ENCODE measurements around the gene CTBP2. TPM values are rescaled to one million over a fixed set of nuclear protein-coding genes. Genes with fewer than 3 reads are reported as not detected.

CTBP2 gene
- total and polyA plus RNA-seq, 4 donors = 32.4 to 85.7 (median 68.7) TPM

GRCh38 chr10:125037145-125037877 is 123.1 kb downstream of the CTBP2 start:
- Histone ChIP-seq H3K9me3 (ENCODE audit: control insufficient read depth, low read length) (no peaks in the 10 kb centered on the region), H3K27me3 (ENCODE audit: control insufficient read depth in 1 of 2, insufficient read depth in 2 of 2, low read length in 1 of 2) (no peaks in the 10 kb centered on the region), H3K4me1 (ENCODE audit: control insufficient read depth in 1 of 2, insufficient read depth in 2 of 2, low read length in 2 of 2) (peaks cover 4 to 8% of the 10 kb centered on the region in 2 donors), H3K4me3 (ENCODE audit: low read length in 2 of 2) (no peak overlapping the region), H3K27ac (ENCODE audit: low read depth in 1 of 2, low read length in 2 of 2) (no peak overlapping the region), H3K36me3 (ENCODE audit: control insufficient read depth in 1 of 2, insufficient read depth in 2 of 2, low read length in 1 of 2) (no peaks in the 10 kb centered on the region)
- WGBS, 2 donors = 64 to 68% methylated on average over 8 of the region's 8 CpGs
- intact Hi-C loops (cut with DNase I) = no loop called here
- ATAC-seq (ENCODE audit: low FRiP score) (peak; percentile 28), DNase-seq (peak; percentile 57 to 84)

GRCh38 chr10:125035588-125036295 is 124.6 kb downstream of the CTBP2 start:
- Histone ChIP-seq H3K36me3 (ENCODE audit: control insufficient read depth in 1 of 2, insufficient read depth in 2 of 2, low read length in 1 of 2) (no peaks in the 10 kb centered on the region), H3K4me3 (ENCODE audit: low read length in 2 of 2) (no peak overlapping the region), H3K4me1 (ENCODE audit: control insufficient read depth in 1 of 2, insufficient read depth in 2 of 2, low read length in 2 of 2) (peaks cover 4 to 8% of the 10 kb centered on the region in 2 donors), H3K27me3 (ENCODE audit: control insufficient read depth in 1 of 2, insufficient read depth in 2 of 2, low read length in 1 of 2) (no peaks in the 10 kb centered on the region), H3K9me3 (ENCODE audit: control insufficient read depth, low read length) (no peaks in the 10 kb centered on the region), H3K27ac (ENCODE audit: low read depth in 1 of 2, low read length in 2 of 2) (peak overlapping the region in 1 of 2 donors; percentile 31)
- intact Hi-C loops (cut with DNase I) = no loop called here
- DNase-seq (no peak), ATAC-seq (ENCODE audit: low FRiP score) (no peak)
- 42 to 44% methylated on average over 7 of the region's 7 CpGs for WGBS, 2 donors

- DNase-seq = no peak
- intact Hi-C loops (cut with DNase I) = no loop called here
- 9 to 14% methylated on average over 11 of the region's 11 CpGs for WGBS, 2 donors
- H3K4me3 ChIP-seq (ENCODE audit: low read length in 2 of 2) = no peak overlapping the region
- peaks cover 4 to 8% of the 10 kb centered on the region in 2 donors for H3K4me1 ChIP-seq (ENCODE audit: control insufficient read depth in 1 of 2, insufficient read depth in 2 of 2, low read length in 2 of 2)
- no peaks in the 10 kb centered on the region for H3K9me3 ChIP-seq (ENCODE audit: control insufficient read depth, low read length)
- H3K27me3 ChIP-seq (ENCODE audit: control insufficient read depth in 1 of 2, insufficient read depth in 2 of 2, low read length in 1 of 2) = no peaks in the 10 kb centered on the region
- no peaks in the 10 kb centered on the region for H3K36me3 ChIP-seq (ENCODE audit: control insufficient read depth in 1 of 2, insufficient read depth in 2 of 2, low read length in 1 of 2)
- peak overlapping the region in 1 of 2 donors; percentile 31 for H3K27ac ChIP-seq (ENCODE audit: low read depth in 1 of 2, low read length in 2 of 2)
- ATAC-seq (ENCODE audit: low FRiP score) = no peak
Measured at GRCh38 chr10:125035136-125035535, 125.2 kb downstream of the CTBP2 start.

DNA sequence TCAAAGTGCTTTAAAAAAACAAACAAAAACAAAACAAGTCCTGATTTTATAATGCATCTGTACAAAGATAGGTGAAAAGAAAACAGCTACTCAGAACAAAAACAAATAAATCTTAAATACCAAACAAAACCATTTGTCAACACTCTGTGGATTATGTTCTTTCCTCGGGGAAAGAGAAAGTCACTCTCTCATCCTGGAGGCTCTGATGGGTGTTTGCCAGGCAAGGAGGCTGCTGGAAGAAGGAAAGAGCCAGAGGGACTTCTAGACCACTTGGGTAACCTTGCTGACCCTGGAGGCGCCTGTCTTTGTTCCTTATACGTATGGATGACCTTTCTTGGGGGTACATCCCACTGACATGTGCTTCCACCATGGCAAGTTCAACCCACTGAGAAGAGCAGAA is 125.7 kb downstream of the CTBP2 start:
- Histone ChIP-seq H3K27me3 (ENCODE audit: control insufficient read depth in 1 of 2, insufficient read depth in 2 of 2, low read length in 1 of 2) (no peaks in the 10 kb centered on the region), H3K4me1 (ENCODE audit: control insufficient read depth in 1 of 2, insufficient read depth in 2 of 2, low read length in 2 of 2) (peaks cover 4 to 10% of the 10 kb centered on the region in 2 donors), H3K4me3 (ENCODE audit: low read length in 2 of 2) (no peak overlapping the region), H3K36me3 (ENCODE audit: control insufficient read depth in 1 of 2, insufficient read depth in 2 of 2, low read length in 1 of 2) (no peaks in the 10 kb centered on the region), H3K9me3 (ENCODE audit: control insufficient read depth, low read length) (no peaks in the 10 kb centered on the region), H3K27ac (ENCODE audit: low read depth in 1 of 2, low read length in 2 of 2) (peak overlapping the region in 1 of 2 donors; percentile 31)
- 47 to 51% methylated on average over 3 of the region's 3 CpGs for WGBS, 2 donors
- DNase-seq = peak in 1 of 2 donors; percentile 41
- ATAC-seq (ENCODE audit: low FRiP score) = no peak
- intact Hi-C loops (cut with DNase I) = no loop called here

GRCh38 chr10:125033146-125033924 is 127.0 kb downstream of the CTBP2 start:
- Histone ChIP-seq H3K27me3 (ENCODE audit: control insufficient read depth in 1 of 2, insufficient read depth in 2 of 2, low read length in 1 of 2) (no peaks in the 10 kb centered on the region), H3K4me1 (ENCODE audit: control insufficient read depth in 1 of 2, insufficient read depth in 2 of 2, low read length in 2 of 2) (peaks cover 4 to 14% of the 10 kb centered on the region in 2 donors), H3K4me3 (ENCODE audit: low read length in 2 of 2) (no peak overlapping the region), H3K36me3 (ENCODE audit: control insufficient read depth in 1 of 2, insufficient read depth in 2 of 2, low read length in 1 of 2) (no peaks in the 10 kb centered on the region), H3K27ac (ENCODE audit: low read depth in 1 of 2, low read length in 2 of 2) (no peak overlapping the region), H3K9me3 (ENCODE audit: control insufficient read depth, low read length) (no peaks in the 10 kb centered on the region)
- intact Hi-C loops (cut with DNase I) = no loop called here
- DNase-seq (peak in 1 of 2 donors; percentile 55), ATAC-seq (ENCODE audit: low FRiP score) (no peak)
- WGBS, 2 donors = 83 to 89% methylated on average over 27 of the region's 27 CpGs

DNA sequence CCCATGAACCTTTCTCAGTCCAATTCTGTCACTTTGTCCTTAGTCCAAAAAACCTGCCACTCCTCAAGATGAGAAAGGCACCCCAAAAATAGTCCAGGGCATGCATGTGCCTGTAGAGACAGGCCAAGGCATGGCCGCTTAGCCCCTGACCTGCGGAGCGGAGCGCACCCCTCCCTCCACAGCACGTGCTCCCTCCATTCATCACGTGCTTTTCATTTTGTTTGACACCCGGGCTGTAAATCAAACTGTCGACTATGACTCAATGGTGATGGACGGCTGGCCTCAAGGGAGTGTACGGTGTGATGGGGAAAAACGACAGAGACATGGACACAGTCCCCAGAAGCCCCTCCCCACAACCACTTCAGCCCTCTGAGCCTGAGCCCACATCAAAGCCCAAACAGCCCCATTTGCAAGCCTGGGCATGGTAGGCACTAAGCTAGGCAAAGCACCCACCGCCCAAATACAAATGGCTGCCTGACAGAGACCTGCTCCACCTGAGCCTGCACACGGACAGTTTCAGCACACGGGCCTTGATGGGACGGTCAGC is 127.8 kb downstream of the CTBP2 start:
- 62 to 69% methylated on average over 15 of the region's 15 CpGs for WGBS, 2 donors
- Histone ChIP-seq H3K9me3 (ENCODE audit: control insufficient read depth, low read length) (no peaks in the 10 kb centered on the region), H3K4me3 (ENCODE audit: low read length in 2 of 2) (no peak overlapping the region), H3K27me3 (ENCODE audit: control insufficient read depth in 1 of 2, insufficient read depth in 2 of 2, low read length in 1 of 2) (no peaks in the 10 kb centered on the region), H3K27ac (ENCODE audit: low read depth in 1 of 2, low read length in 2 of 2) (no peak overlapping the region), H3K4me1 (ENCODE audit: control insufficient read depth in 1 of 2, insufficient read depth in 2 of 2, low read length in 2 of 2) (peaks cover 4 to 12% of the 10 kb centered on the region in 2 donors), H3K36me3 (ENCODE audit: control insufficient read depth in 1 of 2, insufficient read depth in 2 of 2, low read length in 1 of 2) (no peaks in the 10 kb centered on the region)
- ATAC-seq (ENCODE audit: low FRiP score) (no peak), DNase-seq (peak in 1 of 2 donors; percentile 64)
- intact Hi-C loops (cut with DNase I) = no loop called here

DNA sequence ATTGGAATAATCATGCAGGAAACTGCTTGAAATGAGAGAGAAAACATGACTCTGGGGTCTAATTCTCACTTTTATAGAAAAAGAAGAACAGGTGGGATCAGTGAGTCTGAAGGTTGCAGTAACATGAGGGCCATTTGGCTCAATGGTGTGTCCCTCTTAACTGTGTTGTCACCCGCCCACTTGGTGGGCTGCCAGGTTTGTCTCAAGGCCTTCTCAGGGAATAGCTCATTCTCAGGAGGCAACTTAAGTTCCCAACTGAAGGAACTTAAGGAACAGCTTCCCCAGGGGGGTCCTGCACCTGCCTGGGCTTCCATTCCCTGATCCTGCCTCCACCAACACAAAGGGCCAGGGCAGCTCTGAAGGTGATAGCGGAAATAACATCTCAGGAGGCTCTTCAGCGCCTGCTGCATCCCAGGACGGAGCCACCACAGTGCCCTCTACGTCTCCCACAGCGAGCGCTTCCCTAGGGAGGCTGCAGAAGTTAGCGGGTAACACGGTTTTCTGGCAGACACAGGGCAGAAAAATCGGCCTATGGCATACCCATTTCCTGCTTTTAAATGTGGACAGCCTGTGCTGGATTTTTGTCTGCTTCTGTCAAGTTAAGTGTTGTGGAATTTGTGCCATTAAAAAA is 129.7 kb downstream of the CTBP2 start:
- Histone ChIP-seq H3K36me3 (ENCODE audit: control insufficient read depth in 1 of 2, insufficient read depth in 2 of 2, low read length in 1 of 2) (no peaks in the 10 kb centered on the region), H3K4me1 (ENCODE audit: control insufficient read depth in 1 of 2, insufficient read depth in 2 of 2, low read length in 2 of 2) (peaks cover 4 to 6% of the 10 kb centered on the region in 2 donors), H3K27ac (ENCODE audit: low read depth in 1 of 2, low read length in 2 of 2) (peak overlapping the region; percentile 60 to 63), H3K27me3 (ENCODE audit: control insufficient read depth in 1 of 2, insufficient read depth in 2 of 2, low read length in 1 of 2) (no peaks in the 10 kb centered on the region), H3K9me3 (ENCODE audit: control insufficient read depth, low read length) (no peaks in the 10 kb centered on the region), H3K4me3 (ENCODE audit: low read length in 2 of 2) (no peak overlapping the region)
- peak; percentile 5 for ATAC-seq (ENCODE audit: low FRiP score)
- WGBS, 2 donors = 11 to 24% methylated on average over 10 of the region's 10 CpGs
- intact Hi-C loops (cut with DNase I) = no loop called here
- DNase-seq = peak in 1 of 2 donors; percentile 80

All from aorta (tissue), 5 donors.